Uterus (tissue), 4 donors: ENCODE measurements around the gene USP37. TPM values are rescaled to one million over a fixed set of nuclear protein-coding genes. Genes with fewer than 3 reads are reported as not detected.
A peak's percentile ranks its signal among the peaks of the same experiment; 100 is the strongest.

Source experiments
- DNase-seq, 2 donors: peaks; one replicate each; pipeline ENCODE4 v3.0.0-alpha.2; 2019 to 2020
- H3K27ac ChIP-seq, 2 donors: fragments of 200-600 bp; sonication (generic); 1 replicate in 1 of 2; 2 replicates in 1 of 2; pipeline ENCODE4 v1.5.1; 2016 to 2018
- H3K27me3 ChIP-seq, 2 donors: fragments of 200-600 bp; sonication (generic); one replicate each; pipeline ENCODE4 v1.5.1; 2018 to 2019; ENCODE audit warnings: control low read depth in 1 of 2
- H3K36me3 ChIP-seq, 2 donors: fragments of 200-600 bp; sonication (generic); one replicate each; pipeline ENCODE4 v1.5.1; 2019; ENCODE audit warnings: control low read depth in 1 of 2
- H3K4me1 ChIP-seq, 2 donors: fragments of 200-600 bp; sonication (generic); one replicate each; pipeline ENCODE4 v1.5.1; 2018 to 2019; ENCODE audit warnings: control low read depth in 1 of 2
- H3K4me3 ChIP-seq, 2 donors: fragments of 200-600 bp; sonication (generic); 1 replicate in 1 of 2; 2 replicates in 1 of 2; pipeline ENCODE4 v1.5.1; 2018 to 2019; ENCODE audit warnings: mild to moderate bottlenecking in 1 of 2
- H3K9me3 ChIP-seq, 2 donors: fragments of 200-600 bp; sonication (generic); one replicate each; pipeline ENCODE4 v1.5.1; 2019; ENCODE audit warnings: control low read depth in 1 of 2
- POLR2A ChIP-seq, 2 donors: fragments of 450-650 bp; IDR thresholded peaks; one replicate each; pipeline ENCODE4 v1.6.1; 2016; ENCODE audit warnings: antibody characterized with exemption in 2 of 2, mild to moderate bottlenecking in 1 of 2, moderate library complexity in 1 of 2
- intact Hi-C: fragments of 100-400 bp; cut with DNase I; formaldehyde crosslinking; loops from one replicate; pipeline ENCODE4 v1.15.1; 2023; ENCODE audit warnings: low total_unique reads
- total RNA-seq, 4 donors: library from RNA; depleted of rRNA in 3 of 4; stranded (reverse); fragments of >200 nt in 3 of 4; gene quantifications; one replicate each; pipeline versions ENCODE4 v1.1.0 to v1.2.4, GENCODE V29; 2014 to 2023
- TF ChIP-seq, protein P1 (sequence below), 4 experiments: fragments of 200-600 bp in 2 of 4; fragments of 450-650 bp in 2 of 4; sonication (generic) in 2 of 4; IDR thresholded peaks; one replicate each; pipeline ENCODE4 v1.5.1; 2016 to 2019; ENCODE audit warnings: antibody characterized with exemption in 4 of 4, mild to moderate bottlenecking in 2 of 4, moderate library complexity in 1 of 4
- donor health status: DM: yes; HTN: yes; CAD: no.

Gene USP37
- total RNA-seq, 4 donors from 2014 or later: 9.1 to 59.3 (median 20.7) TPM

DNA sequence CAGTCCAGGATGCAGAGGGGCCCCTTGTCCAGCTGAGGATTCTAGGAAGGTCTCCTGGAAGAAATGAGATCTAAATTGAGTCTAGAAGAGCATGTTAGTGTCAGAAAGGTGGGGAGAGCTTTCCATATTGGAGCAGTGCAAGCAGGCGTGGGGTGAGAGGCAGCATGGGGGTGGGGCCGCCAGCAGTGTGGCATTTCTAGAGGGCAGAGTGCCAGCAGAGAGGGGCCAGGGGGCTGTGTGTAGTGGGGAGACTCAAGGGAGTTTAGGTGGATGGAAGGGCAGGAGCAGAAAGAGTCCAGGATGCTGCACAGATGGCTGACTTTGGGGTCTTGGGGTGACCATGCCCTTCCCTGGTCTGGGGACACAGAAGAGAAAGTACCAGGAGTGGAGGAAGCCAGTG is 147.1 kb downstream of the USP37 start:
- H3K4me3 ChIP-seq: no peak overlapping the region
- H3K36me3 ChIP-seq: no peaks in the 10 kb centered on the region
- H3K27me3 ChIP-seq: no peaks in the 10 kb centered on the region
- intact Hi-C loops: no loop called here
- H3K27ac ChIP-seq: no peak overlapping the region
- no peak for DNase-seq
- no peaks in the 10 kb centered on the region for H3K9me3 ChIP-seq
- TF ChIP-seq, protein P1, sequence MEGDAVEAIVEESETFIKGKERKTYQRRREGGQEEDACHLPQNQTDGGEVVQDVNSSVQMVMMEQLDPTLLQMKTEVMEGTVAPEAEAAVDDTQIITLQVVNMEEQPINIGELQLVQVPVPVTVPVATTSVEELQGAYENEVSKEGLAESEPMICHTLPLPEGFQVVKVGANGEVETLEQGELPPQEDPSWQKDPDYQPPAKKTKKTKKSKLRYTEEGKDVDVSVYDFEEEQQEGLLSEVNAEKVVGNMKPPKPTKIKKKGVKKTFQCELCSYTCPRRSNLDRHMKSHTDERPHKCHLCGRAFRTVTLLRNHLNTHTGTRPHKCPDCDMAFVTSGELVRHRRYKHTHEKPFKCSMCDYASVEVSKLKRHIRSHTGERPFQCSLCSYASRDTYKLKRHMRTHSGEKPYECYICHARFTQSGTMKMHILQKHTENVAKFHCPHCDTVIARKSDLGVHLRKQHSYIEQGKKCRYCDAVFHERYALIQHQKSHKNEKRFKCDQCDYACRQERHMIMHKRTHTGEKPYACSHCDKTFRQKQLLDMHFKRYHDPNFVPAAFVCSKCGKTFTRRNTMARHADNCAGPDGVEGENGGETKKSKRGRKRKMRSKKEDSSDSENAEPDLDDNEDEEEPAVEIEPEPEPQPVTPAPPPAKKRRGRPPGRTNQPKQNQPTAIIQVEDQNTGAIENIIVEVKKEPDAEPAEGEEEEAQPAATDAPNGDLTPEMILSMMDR (IDR thresholded peaks at IDR 0.05): no peak
- no peak for TF ChIP-seq POLR2A (IDR thresholded peaks at IDR 0.05)
- H3K4me1 ChIP-seq: no peaks in the 10 kb centered on the region

DNA sequence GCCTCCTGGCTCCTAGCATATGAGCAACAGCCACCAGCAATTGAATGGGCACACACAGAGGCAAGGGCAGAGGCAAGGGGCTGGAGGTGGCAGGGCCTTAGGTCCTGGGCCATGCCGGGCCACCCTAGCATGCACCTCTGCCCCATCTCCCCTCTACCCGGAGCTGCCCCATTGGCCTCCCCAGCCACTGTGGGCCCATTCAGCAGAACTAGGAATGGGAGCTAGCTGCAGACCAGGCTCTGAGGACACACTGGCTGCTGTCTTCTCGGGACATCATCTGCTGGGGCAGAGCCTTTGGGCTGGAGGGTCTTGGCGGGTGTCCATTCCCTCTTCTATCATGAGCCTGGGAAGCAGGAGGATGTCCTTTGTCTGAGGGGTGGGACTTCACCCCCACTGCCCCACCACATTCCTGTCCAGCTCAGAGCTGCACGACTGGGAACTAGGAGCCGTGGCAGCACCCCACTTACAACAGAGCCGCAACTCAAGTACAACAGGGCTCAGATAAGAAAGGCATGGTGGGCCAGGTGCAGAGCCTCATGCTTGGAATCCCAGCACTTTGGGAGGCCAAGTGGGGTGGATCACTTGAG is 148.4 kb downstream of the USP37 start:
- no peaks in the 10 kb centered on the region for H3K4me1 ChIP-seq
- no peak for DNase-seq
- H3K36me3 ChIP-seq: no peaks in the 10 kb centered on the region
- intact Hi-C loops: no loop called here
- H3K4me3 ChIP-seq: no peak overlapping the region
- H3K27me3 ChIP-seq: no peaks in the 10 kb centered on the region
- no peaks in the 10 kb centered on the region for H3K9me3 ChIP-seq
- no peak for TF ChIP-seq POLR2A (IDR thresholded peaks at IDR 0.05)
- TF ChIP-seq, protein P1 (IDR thresholded peaks at IDR 0.05): no peak
- H3K27ac ChIP-seq: no peak overlapping the region

DNA sequence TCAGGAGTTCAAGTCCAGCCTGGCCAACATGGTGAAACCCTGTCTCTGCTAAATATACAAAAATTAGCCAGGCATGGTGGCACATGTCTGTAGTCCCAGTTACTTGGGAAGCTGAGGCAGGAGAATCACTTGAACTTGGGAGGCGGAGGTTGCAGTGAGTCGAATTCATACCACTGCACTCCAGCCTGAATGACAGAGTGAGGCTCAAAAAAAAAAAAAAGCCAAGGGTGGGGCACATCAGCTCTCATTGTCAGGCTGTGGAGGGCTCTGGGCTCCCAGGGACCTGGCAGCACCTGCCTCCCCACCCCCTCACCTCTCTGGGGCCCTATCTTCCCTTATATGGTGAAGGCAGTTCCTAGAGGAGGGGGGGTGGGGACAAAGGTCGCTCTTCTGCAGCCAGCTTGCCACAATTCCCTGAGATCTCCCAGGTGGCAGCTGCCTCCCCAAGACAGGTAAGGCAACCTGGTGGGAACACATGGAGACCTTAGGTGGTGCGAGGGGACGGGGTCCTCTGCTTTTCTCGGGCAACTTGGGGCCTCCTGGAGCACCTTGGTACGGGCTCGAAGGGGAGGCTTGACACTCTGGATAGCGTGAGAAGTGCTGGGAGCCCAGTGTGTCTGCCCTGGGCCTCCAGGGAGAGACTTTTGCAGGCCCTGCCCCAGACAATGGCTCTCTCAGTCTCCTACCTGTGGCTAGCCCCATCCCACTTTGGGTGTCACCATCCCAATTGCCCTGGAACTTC is 149.3 kb downstream of the USP37 start, which contains the start of gene VIL1:
Gene VIL1 (plus strand): TSS at position 407 of the 742 bp plus-strand sequence. CDS start 4,656 bp downstream, outside the sequence.
- no peak for DNase-seq
- Histone ChIP-seq H3K4me1 (no peaks in the 10 kb centered on the region), H3K4me3 (no peak within 1 kb of the TSS), H3K36me3 (no peaks in the 10 kb centered on the region), H3K9me3 (no peaks in the 10 kb centered on the region), H3K27me3 (no peaks in the 10 kb centered on the region), H3K27ac (no peak within 1 kb of the TSS)
- TF ChIP-seq, protein P1 (IDR thresholded peaks at IDR 0.05): no peak
- no peak for TF ChIP-seq POLR2A (IDR thresholded peaks at IDR 0.05)
- intact Hi-C loops: no loop called here

DNA sequence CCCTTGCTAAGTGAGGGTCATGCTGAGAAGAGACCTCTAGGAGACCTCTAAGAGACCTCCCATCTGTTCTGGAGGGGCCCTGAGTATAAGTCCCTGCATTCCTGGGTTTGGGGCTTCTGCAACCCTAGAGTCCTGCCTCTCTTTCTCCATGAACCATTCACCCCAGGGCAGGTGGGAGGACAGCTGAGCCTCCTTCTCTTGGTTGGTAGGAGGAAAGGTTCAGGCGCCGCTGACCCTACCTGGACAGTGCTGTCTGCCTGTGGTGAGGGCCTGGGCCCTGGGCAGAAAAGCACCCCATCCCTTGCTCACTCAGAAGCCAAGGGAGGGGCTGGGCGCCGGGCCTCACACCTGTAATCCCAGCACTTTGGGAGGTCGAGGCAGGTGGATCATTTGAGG is 149.8 kb downstream of the USP37 start:
- TF ChIP-seq POLR2A (IDR thresholded peaks at IDR 0.05): no peak
- TF ChIP-seq, protein P1 (IDR thresholded peaks at IDR 0.05): no peak
- intact Hi-C loops: no loop called here
- H3K36me3 ChIP-seq: no peaks in the 10 kb centered on the region
- no peak for DNase-seq
- H3K4me3 ChIP-seq: no peak overlapping the region
- no peaks in the 10 kb centered on the region for H3K4me1 ChIP-seq
- H3K27me3 ChIP-seq: no peaks in the 10 kb centered on the region
- H3K27ac ChIP-seq: no peak overlapping the region
- no peaks in the 10 kb centered on the region for H3K9me3 ChIP-seq

DNA sequence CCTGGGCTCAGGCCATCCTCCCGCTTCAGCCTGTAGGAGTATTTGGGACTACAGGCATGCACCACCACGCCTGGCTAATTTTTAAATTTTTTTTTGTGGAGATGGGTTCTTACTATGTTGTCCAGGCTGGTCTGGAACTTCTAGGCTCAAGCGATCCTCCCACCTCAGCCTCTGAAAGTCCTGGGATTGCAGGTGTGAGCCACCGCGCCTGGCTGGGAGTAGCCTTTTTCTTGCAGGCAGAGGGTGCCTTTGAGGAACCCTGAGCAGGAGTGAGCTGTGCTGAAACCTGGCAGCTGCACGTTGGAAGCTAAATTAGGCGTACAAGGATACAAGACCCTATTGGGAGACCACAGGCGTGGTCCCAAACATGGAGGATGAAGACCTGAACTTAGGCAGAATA is 160.4 kb downstream of the USP37 start:
- no peak for TF ChIP-seq POLR2A (IDR thresholded peaks at IDR 0.05)
- TF ChIP-seq, protein P1 (IDR thresholded peaks at IDR 0.05): no peak
- peak in 1 of 2 donors; percentile 30 for DNase-seq
- no peaks in the 10 kb centered on the region for H3K27me3 ChIP-seq
- no peaks in the 10 kb centered on the region for H3K9me3 ChIP-seq
- peaks cover 0 to 11% of the 10 kb centered on the region in 2 donors for H3K4me1 ChIP-seq
- no peaks in the 10 kb centered on the region for H3K36me3 ChIP-seq
- peak overlapping the region; percentile 93 to 94 for H3K27ac ChIP-seq
- intact Hi-C loops: loop anchor here (10.0 kb wide), 1 partner anchor 57 kb away; no protein-coding TSS in a partner anchor
- H3K4me3 ChIP-seq: no peak overlapping the region
